CD1c-positive myeloid dendritic cell (primary cell): Measurements from ENCODE around the gene DIDO1.
"Not testable (repeated sequence)": the region's sequence is repeated elsewhere in the genome, so short reads cannot be mapped to it uniquely, and the experiment has no call there.

Experiments used
- DNase-seq: peaks from one replicate; pipeline ENCODE4 v3.0.0-alpha.2; 2016; ENCODE audit errors: extremely low spot score

The DIDO1 gene

DNA sequence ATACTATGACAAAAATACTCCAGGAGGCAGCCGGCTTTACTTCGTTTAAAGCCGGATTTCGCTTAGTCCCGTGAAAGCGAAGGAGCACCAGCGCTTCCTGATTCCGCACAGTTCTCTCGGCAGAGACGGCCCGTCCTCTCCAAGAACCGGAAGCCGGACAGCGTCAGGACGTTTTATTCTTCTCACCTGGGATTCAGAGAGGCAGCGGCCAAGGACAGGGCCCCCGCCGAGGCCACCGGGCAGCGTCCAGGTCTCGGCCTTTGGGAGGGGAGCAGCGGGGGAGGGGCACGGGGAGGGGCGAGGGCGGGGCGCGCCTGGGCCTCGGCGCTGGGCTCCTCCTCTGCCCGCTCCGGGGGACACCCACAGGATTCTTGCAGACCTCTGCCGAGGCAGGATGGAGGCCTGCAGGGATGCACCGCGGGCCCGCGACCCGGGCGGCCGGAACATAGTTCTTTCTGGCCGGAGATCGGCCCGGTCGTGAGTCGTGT is 2.8 kb upstream of the DIDO1 start:
- DNase-seq: peak; percentile 70

DNA sequence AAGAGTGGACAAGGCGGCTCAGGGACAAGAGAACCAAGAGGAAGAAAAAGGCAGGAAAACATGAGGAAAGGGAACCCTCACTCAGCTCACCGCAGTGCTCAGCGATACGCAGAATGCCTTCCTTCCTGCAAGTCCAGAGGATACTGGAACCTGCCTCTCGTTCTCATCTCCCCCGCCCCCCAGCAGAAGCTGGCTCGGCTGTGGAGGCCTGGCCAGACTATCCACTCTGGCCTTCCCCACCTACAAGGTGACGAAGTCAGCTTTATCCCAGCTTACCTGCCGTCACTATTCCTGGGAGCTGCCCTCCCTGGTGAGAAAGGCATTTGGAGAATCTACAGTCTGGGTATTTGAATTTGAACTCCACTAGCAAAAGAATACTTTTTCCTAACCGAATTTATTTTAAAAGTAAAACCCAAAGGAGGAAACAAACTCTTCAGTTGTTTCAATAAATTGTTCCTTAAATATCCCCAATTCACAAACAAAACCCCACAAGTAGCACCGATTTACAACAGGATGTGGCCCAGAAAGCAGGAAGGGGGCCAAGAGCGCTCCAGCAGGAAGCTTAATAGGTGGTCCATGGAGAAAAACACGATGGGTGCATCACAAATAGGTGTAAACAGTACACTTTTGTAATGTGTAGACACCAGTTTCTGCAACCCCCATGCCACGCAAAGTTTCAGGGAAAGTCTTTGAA is 2.1 kb upstream of the DIDO1 start:
- peak; percentile 20 for DNase-seq

DNA sequence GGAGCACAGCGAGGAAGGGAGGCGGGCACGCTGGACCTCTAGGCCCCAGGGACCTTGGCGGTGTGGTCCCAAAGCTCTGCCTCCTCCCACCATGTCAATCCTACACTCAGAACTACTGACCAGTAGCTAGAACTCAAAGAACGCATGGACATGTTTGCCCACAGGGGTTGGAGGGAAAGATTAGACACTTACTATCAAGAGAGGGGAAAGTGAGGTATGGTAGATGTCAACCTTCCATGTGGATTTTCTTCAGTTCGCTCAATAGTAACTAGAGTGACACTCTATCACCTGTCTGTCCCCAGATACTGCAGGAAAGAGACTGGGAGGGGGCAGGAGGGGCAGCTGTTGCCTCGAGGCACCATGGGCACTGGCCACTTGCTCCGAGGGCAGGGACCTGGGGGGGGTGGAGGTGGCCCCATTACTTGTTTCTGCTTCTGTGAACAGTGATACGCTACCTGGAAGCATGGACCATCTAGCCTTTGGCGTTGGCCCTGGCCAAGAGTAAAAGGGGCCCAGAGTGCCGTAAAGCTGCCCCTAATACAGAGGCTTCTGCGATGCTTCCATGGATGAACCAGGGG is 912 bp upstream of the DIDO1 start:
- no peak for DNase-seq

DNA sequence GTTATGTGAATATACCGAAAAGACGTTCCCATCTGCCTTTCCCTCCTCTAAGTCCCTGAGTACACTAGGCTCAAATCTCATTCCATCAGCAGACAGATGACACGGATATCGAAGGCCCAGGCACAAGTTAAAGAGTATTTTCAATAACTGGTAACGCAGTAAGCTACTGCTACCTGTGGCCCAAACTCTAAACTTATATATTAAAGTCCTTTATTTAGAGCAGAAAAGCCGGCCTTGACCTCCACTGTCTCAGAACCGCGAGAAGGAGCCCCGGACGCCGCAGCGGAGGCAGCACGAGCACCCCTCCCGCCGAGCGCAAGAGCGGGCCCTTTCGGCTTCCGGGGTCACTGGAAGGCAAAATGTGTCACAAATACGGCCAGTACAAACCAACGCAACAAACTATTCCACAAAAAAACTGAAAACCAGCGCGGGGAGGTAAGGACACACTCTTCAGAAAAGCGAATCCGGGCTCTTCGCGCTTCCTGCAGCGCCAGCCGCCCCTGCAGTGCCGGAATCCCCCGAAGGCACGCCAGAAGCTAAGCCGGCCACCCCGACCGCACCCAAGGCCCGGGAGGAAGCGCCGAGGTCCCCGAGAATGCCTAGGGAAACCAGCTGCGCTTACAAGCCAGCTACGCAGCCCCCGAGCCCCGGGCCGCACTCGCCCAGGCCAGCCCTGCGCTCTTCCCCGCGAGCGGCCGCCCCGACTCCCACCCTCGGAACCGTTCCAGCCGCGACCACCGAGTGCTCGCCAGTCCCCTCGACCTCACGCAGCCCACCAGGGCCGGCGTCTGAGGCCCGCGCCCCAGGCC is 681 bp downstream of the DIDO1 start:
- peak; percentile 51 for DNase-seq

DNA sequence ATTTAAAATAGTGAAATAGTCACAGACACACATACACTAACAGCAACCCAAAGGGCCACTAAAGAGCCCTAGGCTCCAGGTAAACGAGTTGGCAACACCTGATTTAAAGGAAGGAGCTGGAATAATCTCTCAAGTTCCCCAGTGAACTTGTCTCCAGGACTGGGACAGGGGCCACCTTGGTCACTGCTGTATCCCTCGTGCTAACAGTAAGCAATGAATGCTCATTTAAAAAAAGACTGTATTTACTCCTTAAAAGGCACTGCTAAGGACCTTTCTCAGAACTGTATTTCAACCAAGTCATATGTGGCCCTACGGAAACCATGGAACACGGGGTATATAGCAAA is 1.3 kb downstream of the DIDO1 start:
- no peak for DNase-seq

DNA sequence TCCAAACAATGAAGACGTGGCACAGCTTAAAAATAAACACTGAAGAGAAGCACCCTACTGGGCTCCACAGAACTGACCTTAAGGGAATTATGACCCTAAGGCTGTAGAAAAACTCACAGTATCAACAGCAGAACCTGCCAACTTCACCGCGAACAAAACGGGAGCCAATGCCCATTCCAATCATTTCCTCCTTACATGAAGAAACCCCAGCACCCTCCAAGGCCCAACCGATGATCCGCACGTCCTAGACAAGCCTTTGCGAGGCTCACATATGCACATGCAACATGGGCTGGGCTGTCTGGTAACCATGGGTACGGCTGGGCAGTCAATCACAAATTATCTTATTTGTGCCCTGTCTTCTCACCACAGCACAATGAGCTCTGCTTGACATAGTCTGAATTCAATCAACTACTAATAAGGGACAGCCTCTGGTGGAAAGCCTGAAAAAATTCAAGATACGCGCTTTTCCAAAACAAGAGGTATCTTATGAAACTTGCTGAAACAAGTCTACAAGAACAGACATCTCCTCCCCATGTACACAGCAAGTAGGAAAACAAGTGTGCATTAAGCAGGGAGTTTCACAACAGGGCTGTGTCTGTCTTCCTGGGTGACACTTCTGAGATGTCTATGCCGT is 1.7 kb downstream of the DIDO1 start:
- no peak for DNase-seq

DNA sequence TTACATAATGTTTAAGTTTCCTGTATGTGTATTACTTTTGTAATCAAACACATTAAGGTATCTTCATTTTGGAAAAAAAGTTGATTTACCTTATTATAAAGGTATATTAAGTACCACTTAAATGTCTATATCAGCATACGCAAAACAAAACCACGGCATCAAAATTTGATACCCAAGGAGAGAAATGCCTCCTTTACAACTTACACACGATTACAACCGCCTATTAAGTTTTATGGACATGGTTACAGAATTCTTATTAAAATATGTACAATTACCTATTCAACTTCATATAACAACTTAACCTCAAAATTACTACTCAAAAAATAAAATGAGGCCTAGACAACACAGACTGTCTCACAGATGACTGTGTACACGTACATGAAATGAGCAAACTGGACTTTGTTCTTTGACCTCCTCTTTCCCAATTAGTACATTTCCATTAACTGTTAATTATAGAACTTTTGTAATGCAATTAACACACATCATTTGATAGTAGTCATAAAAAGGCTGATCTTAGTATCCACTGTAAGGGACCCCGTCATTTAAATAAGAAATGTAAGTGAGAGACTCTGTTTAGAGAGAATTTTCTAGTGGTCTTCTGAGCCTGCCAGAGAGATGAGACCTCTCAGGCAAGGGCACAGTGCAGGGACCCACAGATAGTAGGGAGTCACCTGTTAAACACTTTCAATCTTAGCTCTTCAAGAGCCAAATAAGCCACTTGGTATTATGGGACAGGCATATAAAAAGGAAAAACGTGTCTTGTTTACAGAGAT is 2.5 kb downstream of the DIDO1 start:
- no peak for DNase-seq

DNA sequence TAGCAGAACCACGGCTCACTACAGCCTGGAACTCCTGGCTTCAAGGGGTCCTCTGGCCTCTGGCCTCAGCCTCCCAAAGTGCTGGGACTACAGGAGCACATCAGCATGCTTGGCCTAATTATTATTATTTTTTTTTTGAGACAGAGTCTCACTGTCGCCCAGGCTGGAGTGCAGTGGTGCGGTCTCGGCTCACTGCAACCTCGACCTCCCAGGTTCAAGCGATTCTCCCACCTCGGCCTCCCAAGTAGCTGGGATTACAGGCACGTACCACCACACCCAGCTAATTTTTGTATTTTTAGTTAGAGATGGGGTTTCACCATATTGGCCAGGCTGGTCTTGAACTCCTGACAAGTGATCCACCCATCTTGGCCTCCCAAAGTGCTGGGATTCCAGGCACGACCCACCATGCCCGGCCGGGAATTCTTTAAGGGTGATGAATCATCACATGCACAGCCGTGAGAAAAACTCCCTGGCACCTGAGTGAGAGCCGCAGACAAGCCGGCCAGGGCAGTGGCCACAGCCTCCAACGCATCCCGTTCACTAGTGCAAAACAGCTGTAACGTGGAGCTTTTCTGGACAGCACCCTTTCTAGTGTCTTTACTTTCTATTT is 3.1 kb downstream of the DIDO1 start:
- DNase-seq: not testable (repeated sequence)

DNA sequence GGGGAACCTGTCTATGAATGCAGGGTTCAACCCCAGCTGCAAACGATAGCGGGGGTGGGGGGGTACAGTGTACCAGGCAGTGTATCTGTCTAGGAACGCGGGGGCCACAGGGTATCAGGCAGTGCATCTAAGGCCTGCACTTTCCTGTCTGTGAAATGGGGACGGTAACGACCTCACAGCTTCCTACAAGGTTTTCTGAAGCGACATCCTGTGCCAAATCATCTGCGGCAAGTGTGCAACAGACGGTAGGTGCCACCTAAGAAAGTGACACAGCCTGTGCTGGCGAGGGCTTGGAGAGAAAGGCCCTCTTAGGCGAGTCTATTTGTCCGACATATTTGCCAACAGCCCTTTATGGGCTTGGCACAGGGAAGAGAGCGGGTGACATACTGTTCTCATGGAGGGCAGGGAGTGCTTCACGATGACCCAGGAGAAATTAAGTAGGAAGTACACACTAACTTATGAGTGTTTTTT is 3.8 kb downstream of the DIDO1 start:
- no peak for DNase-seq

DNA sequence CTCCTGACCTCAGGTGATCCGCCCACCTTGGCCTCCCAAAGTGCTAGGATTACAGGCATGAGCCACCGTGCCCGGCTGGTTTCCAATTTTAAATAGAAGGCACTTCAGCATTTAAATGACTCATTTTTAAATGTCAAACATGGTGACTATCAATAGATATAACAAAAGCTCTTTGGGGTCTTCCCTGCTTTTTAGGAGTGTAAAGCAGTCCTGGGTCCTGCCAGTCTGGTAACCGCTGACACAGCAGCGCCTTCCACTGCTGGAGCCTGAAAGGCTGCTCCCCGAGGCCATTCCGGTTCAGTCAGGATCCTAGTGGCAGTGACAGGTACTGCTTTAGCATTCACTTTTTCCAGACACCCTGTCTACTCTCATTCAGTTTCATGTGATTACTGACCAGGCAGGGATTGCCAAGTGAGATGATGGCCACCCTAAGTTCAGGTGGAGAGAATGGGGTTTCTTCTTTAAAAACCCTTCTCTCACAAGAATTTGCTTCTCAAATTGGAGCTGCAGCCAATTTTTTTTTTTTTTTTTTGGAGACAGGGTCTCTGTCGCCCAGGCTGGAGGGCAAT is 5.1 kb downstream of the DIDO1 start:
- peak; percentile 66 for DNase-seq

DNA sequence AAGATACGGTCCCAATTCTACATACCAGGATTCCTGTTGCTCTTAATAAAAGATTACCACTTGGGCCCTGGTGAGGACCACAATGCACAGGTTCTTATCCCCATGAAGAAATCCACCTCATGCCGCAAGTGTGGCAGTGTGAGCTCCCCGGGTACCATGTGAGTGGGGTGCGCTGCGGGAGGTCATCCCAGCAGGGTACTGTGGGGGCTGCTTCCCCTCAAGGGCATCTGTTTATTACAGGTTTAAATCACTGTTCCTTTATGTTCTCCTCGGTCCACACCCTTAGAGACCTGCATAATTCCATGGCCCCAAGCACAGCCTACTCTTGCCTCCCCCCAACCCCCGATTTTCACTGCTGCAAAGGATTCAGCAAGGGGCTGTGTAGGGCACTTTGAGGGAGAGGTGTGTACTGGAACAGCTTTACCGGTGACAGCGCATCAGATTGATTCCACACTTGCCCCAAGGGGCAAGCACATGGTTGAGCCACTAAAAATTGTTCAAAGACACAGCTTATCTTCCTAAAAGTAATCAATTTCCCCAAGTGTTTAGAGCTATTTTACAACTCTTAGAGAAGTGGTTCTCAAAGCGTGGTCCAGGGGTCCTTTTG is 6.2 kb downstream of the DIDO1 start:
- no peak for DNase-seq

DNA sequence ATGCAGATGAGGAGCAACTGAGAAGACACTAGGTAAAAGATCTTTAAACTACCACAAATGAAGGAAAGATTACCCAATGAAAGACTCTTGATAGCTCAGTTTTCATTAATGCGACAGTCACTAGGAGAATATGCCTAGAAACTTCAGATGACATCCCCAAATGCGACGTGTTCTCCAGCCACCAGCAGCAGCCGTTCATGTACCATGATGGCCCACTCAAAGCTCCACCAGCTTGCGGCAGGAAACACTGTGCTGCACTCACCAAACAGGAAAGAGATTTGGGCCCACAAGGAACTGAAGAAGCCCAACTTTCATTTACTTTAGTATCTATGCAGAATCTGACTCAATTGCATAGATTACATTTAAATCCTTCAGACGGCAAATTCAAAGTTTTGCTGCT is 7.5 kb downstream of the DIDO1 start:
- peak; percentile 23 for DNase-seq

DNA sequence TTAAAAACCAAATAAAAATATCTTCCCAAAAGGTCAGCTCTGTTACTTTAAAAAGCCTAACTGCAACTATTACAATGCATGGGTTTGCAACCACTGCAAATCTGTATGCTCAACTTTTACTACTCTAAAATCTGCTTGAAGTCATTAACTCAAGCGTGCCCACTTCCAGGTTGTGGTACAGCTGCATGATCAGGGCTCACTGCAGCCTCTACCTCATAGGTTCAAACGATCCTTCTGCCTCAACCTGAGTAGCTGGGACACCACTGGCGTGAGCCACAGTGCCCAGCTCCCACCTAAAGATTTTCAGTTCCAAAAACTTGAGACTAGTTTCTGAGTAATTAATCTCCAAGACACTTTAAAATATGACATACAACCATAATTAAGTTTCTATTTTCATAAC is 8.2 kb downstream of the DIDO1 start:
- no peak for DNase-seq

DNA sequence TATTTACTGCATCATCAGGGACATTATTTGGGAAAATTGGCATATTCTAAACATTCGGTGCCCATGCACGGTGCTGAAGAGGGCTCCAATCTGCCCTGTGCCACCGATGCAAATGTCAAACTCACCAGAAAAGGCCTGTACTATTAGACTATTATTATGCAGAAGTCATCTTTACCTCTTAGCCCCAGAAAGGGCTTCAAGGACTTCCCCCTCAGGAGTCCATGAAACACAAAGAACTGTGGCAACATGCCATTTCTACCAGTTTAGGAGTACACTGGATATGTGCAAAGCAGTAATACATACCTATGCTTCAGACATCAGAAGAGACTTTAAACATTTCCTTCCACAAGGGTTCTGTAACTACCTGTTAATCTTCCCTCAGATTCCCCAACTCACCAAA is 8.6 kb downstream of the DIDO1 start:
- no peak for DNase-seq

DNA sequence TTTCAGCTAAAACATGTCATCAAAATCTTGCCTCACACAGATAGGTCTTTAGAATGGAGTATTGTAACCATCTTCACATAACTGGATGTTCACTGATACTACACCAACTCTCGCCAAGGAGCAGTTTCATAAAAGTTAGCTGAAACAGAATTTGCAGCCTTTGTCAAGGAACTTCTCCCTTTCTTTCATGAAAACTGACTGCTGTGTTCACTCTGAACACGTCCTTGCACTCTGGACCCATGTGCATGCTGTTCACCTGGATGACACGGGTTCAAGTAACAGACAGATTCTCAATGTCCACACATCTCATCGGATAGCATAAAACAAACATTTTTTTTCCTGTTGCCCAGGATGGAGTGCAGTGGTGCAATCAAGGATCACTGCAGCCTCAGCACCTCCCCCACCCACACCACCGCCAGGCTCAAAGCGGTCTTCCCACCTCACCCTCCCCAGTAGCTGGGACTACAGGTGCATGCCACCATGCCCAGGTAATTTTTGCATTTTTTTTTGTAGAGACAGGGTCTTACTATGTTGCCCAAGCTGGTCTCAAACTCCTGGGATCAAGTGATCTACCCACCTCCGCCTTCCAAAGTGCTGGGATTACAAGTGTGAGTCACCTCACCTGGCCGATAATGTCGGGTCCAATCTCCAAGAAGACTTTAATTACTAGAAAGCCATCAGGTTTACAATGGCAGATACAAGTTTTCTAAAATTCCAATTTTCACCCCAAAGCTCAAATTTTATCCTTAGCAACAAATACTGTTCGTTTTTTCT is 9.4 kb downstream of the DIDO1 start:
- DNase-seq: no peak

DNA sequence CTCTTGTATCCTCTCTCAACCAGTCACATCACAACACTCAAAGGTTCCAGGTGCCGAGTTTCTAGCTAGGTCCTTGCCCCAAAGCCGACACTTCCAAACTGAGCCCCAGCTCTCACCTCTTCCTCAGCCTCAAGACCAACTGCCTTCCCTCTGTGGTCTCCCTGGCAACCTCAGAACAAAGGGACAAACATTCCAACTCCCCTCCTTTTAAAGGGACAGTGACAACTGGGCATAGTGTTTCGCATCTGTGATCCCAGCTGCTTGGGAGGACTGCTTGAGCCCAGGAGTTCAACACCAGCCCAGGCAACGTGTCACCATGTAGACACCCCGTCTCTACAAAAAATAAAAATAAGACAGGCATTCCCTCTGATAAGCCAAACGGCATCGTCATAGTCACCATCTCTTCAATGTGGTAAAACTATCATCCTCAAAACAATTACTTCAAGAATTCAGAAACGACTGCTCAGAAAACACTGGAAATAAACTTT is 11.3 kb downstream of the DIDO1 start:
- DNase-seq: peak; percentile 37

DNA sequence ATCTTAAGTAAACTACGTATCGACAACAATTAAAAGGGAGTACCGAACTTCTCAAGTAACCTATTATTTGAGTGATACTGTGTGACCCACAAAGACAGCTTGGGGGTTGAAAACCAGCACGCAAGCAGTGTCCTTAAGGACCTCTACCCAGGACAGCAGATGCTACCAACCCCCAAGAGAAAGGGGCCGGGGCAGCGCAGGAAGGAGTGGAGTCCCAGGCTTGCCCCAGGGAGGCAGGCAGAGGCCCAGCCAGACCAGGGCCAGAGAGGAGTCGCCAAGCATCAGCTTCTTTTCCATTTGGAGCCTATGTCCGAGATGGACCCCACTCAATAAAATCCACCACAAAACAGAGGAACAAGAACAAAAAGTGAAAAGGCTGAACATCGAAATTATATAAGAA is 11.9 kb downstream of the DIDO1 start:
- no peak for DNase-seq

DNA sequence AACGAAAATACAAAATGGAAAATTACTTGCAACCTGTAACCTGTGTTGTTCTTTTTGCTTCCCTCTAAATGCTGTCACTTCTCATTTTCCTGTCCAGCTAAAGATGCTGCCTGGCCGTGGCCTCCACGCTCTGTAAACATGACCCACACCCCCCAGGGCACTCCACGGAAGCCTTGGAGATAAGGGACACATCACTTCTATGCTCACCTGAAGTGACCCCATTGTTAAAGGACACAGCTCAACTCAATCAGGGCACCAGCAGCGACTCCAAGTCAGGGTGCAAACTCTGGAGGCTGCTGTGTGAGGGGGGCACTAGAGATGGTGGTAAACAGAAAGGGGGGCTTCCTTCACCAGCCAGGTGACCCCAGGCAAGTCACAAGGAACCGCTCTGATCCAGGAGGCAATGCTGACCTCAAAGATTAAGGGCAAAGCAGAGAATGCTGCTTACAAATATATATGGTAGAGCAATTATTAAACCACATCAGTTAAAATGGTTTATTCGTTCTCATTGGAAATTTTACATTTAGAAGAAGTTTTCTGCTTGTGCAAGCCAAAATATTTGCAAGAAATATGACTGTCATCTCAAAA is 13.2 kb downstream of the DIDO1 start:
- DNase-seq: no peak

DNA sequence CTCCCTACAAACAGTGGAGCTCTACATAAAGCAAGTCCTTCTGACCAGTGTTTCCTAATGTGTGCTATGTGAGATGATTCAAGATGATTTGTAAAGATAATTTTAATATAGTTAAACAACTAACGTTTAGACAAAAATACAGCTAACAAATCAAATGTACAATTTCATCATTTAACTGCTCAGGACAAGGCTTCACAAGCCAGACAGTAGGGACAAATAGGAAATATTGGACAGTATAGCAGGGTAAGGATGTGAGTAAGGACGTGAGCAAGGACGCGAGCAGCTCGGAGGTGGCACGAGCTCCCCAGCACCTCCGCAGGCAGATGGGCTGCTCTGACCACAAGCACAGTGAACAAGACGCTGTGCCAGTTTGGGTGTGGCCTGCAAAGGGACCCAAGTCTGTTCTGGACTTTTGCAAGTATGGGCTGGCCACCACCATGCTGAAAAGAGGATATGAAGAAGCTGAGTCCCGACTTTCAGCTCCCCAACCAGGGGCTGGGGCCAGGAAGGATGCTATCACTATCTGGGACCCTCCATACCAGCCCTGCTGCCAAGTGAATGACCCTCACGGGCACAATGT is 14.5 kb downstream of the DIDO1 start:
- DNase-seq: no peak
